Stimulated activated CD8-positive, alpha-beta memory T cell treated with anti-CD3 and anti-CD28 coated beads, Interleukin-12 subunit alpha, Interleukin-12 subunit beta, amount 100 ng/mL, for 24 hours (primary cell): ENCODE measurements around the gene FKBP11.
"Not testable (repeated sequence)": the region's sequence is repeated elsewhere in the genome, so short reads cannot be mapped to it uniquely, and the experiment has no call there.

Experiments
- DNase-seq: peaks from one replicate; pipeline ENCODE4 v3.0.0-alpha.2; 2020; ENCODE audit errors: extremely low read depth

Gene FKBP11

GRCh38 chr12:48954841-48955501 is 29.7 kb upstream of the FKBP11 start:
- DNase-seq, result no peak

GRCh38 chr12:48954061-48954460 is 28.8 kb upstream of the FKBP11 start:
- no peak for DNase-seq

- DNase-seq, result no peak
These were observed 27.4 kb upstream of the FKBP11 start for GRCh38 chr12:48952691-48953090.

- DNase-seq, result no peak
These were observed 22.4 kb upstream of the FKBP11 start for GRCh38 chr12:48947727-48948126.

GRCh38 chr12:48946943-48947342 is 21.7 kb upstream of the FKBP11 start:
- no peak for DNase-seq

- DNase-seq, result no peak
These were observed 20.9 kb upstream of the FKBP11 start for GRCh38 chr12:48946205-48946604.

- DNase-seq, result no peak
These were observed 17.9 kb upstream of the FKBP11 start for GRCh38 chr12:48943221-48943620.

- no peak for DNase-seq
These were observed 14.9 kb upstream of the FKBP11 start for GRCh38 chr12:48940181-48940580.

GRCh38 chr12:48938805-48939204 is 13.5 kb upstream of the FKBP11 start:
- DNase-seq, result no peak

- no peak for DNase-seq
These were observed 11.9 kb upstream of the FKBP11 start for GRCh38 chr12:48937170-48937569.

GRCh38 chr12:48936379-48936979 is 11.2 kb upstream of the FKBP11 start:
- DNase-seq, result peak; percentile 64

- DNase-seq, result no peak
These were observed 9.0 kb upstream of the FKBP11 start for GRCh38 chr12:48934312-48934706.

GRCh38 chr12:48933664-48934311 is 8.5 kb upstream of the FKBP11 start:
- no peak for DNase-seq

- no peak for DNase-seq
These were observed 7.6 kb upstream of the FKBP11 start for GRCh38 chr12:48932878-48933277.

GRCh38 chr12:48930475-48930874 is 5.2 kb upstream of the FKBP11 start:
- no peak for DNase-seq

GRCh38 chr12:48929551-48929950 is 4.3 kb upstream of the FKBP11 start:
- DNase-seq, result no peak

GRCh38 chr12:48927261-48927660 is 2.0 kb upstream of the FKBP11 start:
- no peak for DNase-seq

- peak; percentile 50 for DNase-seq
These were observed 532 bp downstream of the FKBP11 start for GRCh38 chr12:48924617-48925303.

- no peak for DNase-seq
These were observed 2.2 kb downstream of the FKBP11 start for GRCh38 chr12:48923117-48923516.

- DNase-seq, result no peak
These were observed 7.3 kb downstream of the FKBP11 start for GRCh38 chr12:48917857-48918537.

GRCh38 chr12:48910196-48910595 is 15.1 kb downstream of the FKBP11 start:
- no peak for DNase-seq

GRCh38 chr12:48909698-48910097 is 15.6 kb downstream of the FKBP11 start:
- DNase-seq, result not testable (repeated sequence)
